Activated naive CD8-positive, alpha-beta T cell treated with anti-CD3 and anti-CD28 coated beads, Interleukin-2, amount 50 U/mL, for 24 hours (primary cell): Measurements from ENCODE around the gene PREB.

Source experiments
- ATAC-seq: fragments of 150-1000 bp; cut with Tn5 transposase; one replicate; pipeline ENCODE4 v1.10.0; 2021
- DNase-seq: peaks from one replicate; pipeline ENCODE4 v3.0.0; 2021
- H3K27ac Mint-ChIP-seq: one replicate; pipeline ENCODE4 v1.8.0; 2021; ENCODE audit warnings: mild to moderate bottlenecking, mixed read lengths
- H3K27me3 Mint-ChIP-seq: one replicate; pipeline ENCODE4 v1.8.0; 2021; ENCODE audit warnings: mixed read lengths
- H3K36me3 Mint-ChIP-seq: one replicate; pipeline ENCODE4 v1.8.0; 2021; ENCODE audit warnings: low read depth, mixed read lengths
- H3K4me1 Mint-ChIP-seq: one replicate; pipeline ENCODE4 v1.8.0; 2021; ENCODE audit warnings: mixed read lengths
- H3K4me3 Mint-ChIP-seq: one replicate; pipeline ENCODE4 v1.8.0; 2021; ENCODE audit warnings: mild to moderate bottlenecking, moderate library complexity, mixed read lengths
- H3K9me3 Mint-ChIP-seq: one replicate; pipeline ENCODE4 v1.8.0; 2021; ENCODE audit warnings: mixed read lengths

Gene PREB

DNA sequence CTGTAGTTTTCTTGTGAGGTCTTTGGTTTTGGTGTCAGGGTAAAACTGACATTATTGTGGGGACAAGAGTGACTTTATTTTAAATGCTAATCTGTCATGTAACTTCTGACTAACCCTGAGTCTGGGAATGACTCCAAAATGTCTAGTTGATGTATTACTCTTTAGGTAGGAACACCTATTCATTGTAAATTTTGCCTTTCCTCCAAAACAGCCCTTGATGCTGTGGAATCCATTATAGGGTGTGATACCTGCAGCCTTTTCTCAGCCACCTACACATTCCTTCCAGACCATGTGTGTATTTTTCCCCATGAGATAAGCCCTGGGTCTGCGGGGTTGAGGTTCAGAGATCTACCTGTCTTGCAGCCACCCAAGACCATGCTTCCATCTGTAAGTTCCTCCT is 8.8 kb upstream of the PREB start:
- no peaks in the 10 kb centered on the region for H3K9me3 Mint-ChIP-seq
- no peaks in the 10 kb centered on the region for H3K36me3 Mint-ChIP-seq
- DNase-seq: no peak
- ATAC-seq: no peak
- no peaks in the 10 kb centered on the region for H3K4me1 Mint-ChIP-seq
- no peak overlapping the region for H3K4me3 Mint-ChIP-seq
- H3K27me3 Mint-ChIP-seq: peaks cover 12% of the 10 kb centered on the region
- no peak overlapping the region for H3K27ac Mint-ChIP-seq

- H3K27me3 Mint-ChIP-seq: peaks cover 8% of the 10 kb centered on the region
- H3K36me3 Mint-ChIP-seq: peaks cover 2% of the 10 kb centered on the region
- no peaks in the 10 kb centered on the region for H3K9me3 Mint-ChIP-seq
- H3K4me3 Mint-ChIP-seq: no peak within 1 kb of the TSS
- DNase-seq (no peak), ATAC-seq (no peak)
- no peak within 1 kb of the TSS for H3K27ac Mint-ChIP-seq
- H3K4me1 Mint-ChIP-seq: peaks cover 9% of the 10 kb centered on the region
Observed at GRCh38 chr2:27139310-27139709, 4.9 kb upstream of the PREB start, which contains the start of gene PRR30. Gene PRR30, minus strand, starts transcription at chr2:27139410. Its CDS starts 1,081 bp downstream, at chr2:27138329.

DNA sequence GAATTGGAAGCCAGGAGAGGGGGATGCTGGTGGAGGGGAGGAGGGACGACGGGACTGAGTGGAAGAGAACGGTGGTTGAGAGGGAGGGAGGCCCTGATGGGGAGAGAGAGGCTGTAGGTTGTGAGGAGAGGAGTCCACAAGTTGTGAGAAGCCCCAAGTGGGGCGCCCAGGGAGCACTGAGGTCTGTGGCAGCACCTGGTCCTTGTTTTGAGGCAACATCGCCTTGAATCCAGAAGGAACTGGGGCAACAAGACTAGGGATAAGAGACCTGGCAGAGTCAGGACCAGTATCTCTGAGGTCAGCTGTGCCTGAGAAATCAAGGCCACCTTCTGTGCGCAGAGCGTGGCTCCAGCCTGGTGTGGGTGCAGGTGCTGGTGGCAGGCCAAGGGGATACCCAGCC is 3.7 kb upstream of the PREB start:
- no peak overlapping the region for H3K27ac Mint-ChIP-seq

DNA sequence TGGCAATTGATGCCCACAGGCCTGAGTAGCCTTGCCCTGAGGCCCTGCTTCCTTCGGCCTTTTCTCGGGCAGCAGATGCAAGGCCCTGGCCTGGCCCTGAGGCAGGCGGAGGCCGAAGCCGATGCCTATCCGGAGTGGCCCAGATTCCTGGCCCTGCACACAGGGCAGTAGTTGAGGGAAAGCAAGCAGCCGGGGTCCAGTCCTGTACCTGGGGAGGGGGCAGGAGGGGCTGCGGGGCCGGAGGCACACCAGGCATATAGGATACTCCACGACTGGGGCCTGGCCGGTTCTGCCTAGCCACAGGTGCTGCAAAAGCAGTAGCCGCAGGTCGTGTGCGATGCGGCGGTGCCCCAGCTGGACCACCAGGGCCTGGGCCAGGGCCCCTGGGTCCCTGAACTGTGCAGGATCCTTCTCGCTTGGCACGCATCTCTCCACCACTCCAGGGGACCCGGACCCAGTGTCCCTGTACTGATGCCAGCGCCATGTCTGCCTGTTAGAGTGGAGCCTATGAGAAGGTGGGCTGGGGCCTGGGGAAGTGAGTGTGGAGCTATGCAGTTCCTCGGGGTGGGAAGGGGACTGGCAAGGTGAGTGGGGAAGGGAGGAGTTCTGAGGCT is 3.0 kb upstream of the PREB start:
- H3K36me3 Mint-ChIP-seq: peaks cover 11% of the 10 kb centered on the region
- peaks cover 2% of the 10 kb centered on the region for H3K27me3 Mint-ChIP-seq
- DNase-seq (no peak), ATAC-seq (no peak)
- no peaks in the 10 kb centered on the region for H3K9me3 Mint-ChIP-seq
- peaks cover 24% of the 10 kb centered on the region for H3K4me1 Mint-ChIP-seq
- H3K4me3 Mint-ChIP-seq: no peak overlapping the region
- no peak overlapping the region for H3K27ac Mint-ChIP-seq

More for the DNA sequence above, 3.7 kb upstream of the PREB start:
- Mint-ChIP-seq H3K36me3 (peaks cover 7% of the 10 kb centered on the region), H3K4me3 (no peak overlapping the region), H3K27me3 (peaks cover 3% of the 10 kb centered on the region), H3K4me1 (peaks cover 17% of the 10 kb centered on the region), H3K9me3 (no peaks in the 10 kb centered on the region)
- no peak for DNase-seq
- ATAC-seq: no peak

DNA sequence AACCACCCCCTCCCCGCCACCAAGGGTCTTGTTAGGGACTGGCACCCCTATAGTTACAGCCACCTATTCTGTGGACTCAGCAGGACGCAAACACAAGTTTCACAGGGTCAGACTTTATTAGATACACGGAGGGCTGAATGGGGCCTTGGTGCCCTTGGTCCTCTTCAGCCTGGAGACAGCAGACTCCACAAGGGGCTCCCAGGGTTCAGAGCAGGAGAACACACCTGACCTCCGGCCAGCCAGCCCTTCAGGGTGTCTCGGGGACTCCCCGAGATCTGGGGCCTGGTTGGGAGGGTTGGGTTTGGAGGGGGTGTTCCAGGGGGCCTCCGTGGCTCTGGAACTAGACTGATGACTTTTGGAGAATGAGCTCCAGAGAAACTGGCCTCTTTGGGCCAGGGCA is 2.3 kb upstream of the PREB start:
- H3K9me3 Mint-ChIP-seq: no peaks in the 10 kb centered on the region

DNA sequence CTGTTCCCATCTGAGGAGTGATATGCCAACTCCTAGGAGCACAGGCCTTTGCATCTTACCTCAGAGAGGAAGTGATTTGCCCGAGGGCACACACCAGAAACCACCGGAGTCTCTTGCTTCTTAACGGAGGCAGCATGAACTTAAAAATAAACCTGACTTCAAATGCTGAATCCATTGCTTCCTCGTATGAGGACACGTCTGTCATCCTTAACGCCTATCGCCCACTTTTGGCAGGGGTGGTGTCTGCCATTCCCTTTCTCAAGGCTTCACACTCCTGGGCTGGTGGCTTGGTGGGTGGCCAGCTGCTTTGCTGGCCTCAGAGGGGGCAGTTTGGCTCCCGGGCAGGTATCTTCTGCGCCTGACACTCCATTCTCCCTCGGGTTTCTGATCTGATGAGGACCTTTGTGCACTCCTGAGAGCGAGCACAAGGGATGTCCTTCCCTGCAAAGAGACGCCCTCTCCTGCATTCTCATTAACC is 1.1 kb upstream of the PREB start:
- ATAC-seq: no peak
- no peak for DNase-seq
- Mint-ChIP-seq H3K4me1 (peaks cover 25% of the 10 kb centered on the region), H3K4me3 (peak overlapping the region; percentile 52), H3K9me3 (no peaks in the 10 kb centered on the region), H3K27ac (peak overlapping the region; percentile 59), H3K36me3 (peaks cover 18% of the 10 kb centered on the region), H3K27me3 (peaks cover 2% of the 10 kb centered on the region)

More for the DNA sequence above, 2.3 kb upstream of the PREB start:
- no peak for DNase-seq
- no peak overlapping the region for H3K4me3 Mint-ChIP-seq
- no peak for ATAC-seq
- H3K4me1 Mint-ChIP-seq: peaks cover 25% of the 10 kb centered on the region
- no peak overlapping the region for H3K27ac Mint-ChIP-seq
- peaks cover 12% of the 10 kb centered on the region for H3K36me3 Mint-ChIP-seq
- peaks cover 2% of the 10 kb centered on the region for H3K27me3 Mint-ChIP-seq

GRCh38 chr2:27134781-27135477 is 493 bp upstream of the PREB start:
- peaks cover 2% of the 10 kb centered on the region for H3K27me3 Mint-ChIP-seq
- H3K4me1 Mint-ChIP-seq: peaks cover 25% of the 10 kb centered on the region
- H3K36me3 Mint-ChIP-seq: peaks cover 22% of the 10 kb centered on the region
- H3K4me3 Mint-ChIP-seq: peak overlapping the region; percentile 94
- H3K27ac Mint-ChIP-seq: peak overlapping the region; percentile 96
- ATAC-seq (no peak), DNase-seq (no peak)
- H3K9me3 Mint-ChIP-seq: no peaks in the 10 kb centered on the region

DNA sequence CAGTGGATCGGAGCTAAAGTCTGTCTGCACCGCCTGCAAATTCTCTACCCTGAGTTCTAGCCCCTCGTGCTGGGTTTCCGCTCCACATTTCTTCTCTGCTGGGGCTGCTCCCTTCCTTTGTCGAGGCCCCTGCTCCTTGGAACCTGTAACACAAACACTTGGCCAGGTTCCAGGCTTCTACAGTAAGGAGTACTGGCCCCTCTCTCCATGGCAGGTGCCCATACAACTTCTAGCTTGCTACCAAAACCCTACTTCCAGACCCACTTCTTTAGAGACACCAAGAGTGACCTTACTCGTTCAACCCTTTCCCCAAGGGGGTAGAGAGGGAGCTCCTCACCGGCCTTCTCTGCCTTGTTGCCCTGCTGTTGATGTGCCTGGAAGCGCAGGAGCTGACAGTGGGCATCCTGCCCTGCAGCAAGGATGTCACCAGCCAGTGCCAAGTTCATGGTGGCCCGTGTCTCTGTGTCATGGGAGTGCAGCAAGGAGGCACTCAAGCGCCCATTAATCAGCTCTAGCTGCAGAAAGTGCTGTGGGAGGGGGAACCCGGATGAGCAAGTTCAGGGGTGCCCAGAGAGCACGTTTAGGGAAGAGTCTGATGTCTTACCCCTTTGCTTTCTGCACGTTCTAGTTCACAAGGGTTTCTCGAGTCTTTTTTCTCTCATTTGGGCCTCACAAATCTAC is 1.1 kb downstream of the PREB start:
- DNase-seq (peak; percentile 27), ATAC-seq (no peak)
- H3K4me3 Mint-ChIP-seq: peak overlapping the region; percentile 94
- peaks cover 2% of the 10 kb centered on the region for H3K27me3 Mint-ChIP-seq
- H3K36me3 Mint-ChIP-seq: peaks cover 24% of the 10 kb centered on the region
- H3K9me3 Mint-ChIP-seq: no peaks in the 10 kb centered on the region
- H3K27ac Mint-ChIP-seq: peak overlapping the region; percentile 96
- peaks cover 25% of the 10 kb centered on the region for H3K4me1 Mint-ChIP-seq

- peaks cover 24% of the 10 kb centered on the region for H3K36me3 Mint-ChIP-seq
- H3K4me1 Mint-ChIP-seq: peaks cover 25% of the 10 kb centered on the region
- H3K27me3 Mint-ChIP-seq: peaks cover 2% of the 10 kb centered on the region
- no peak overlapping the region for H3K27ac Mint-ChIP-seq
- H3K9me3 Mint-ChIP-seq: no peaks in the 10 kb centered on the region
- DNase-seq (no peak), ATAC-seq (no peak)
- H3K4me3 Mint-ChIP-seq: no peak overlapping the region
Observed at GRCh38 chr2:27131429-27131828, 3.0 kb downstream of the PREB start.

- H3K9me3 Mint-ChIP-seq: no peaks in the 10 kb centered on the region
- no peak overlapping the region for H3K4me3 Mint-ChIP-seq
- H3K36me3 Mint-ChIP-seq: peaks cover 24% of the 10 kb centered on the region
Observed at GRCh38 chr2:27130396-27130795, 4.0 kb downstream of the PREB start.

DNA sequence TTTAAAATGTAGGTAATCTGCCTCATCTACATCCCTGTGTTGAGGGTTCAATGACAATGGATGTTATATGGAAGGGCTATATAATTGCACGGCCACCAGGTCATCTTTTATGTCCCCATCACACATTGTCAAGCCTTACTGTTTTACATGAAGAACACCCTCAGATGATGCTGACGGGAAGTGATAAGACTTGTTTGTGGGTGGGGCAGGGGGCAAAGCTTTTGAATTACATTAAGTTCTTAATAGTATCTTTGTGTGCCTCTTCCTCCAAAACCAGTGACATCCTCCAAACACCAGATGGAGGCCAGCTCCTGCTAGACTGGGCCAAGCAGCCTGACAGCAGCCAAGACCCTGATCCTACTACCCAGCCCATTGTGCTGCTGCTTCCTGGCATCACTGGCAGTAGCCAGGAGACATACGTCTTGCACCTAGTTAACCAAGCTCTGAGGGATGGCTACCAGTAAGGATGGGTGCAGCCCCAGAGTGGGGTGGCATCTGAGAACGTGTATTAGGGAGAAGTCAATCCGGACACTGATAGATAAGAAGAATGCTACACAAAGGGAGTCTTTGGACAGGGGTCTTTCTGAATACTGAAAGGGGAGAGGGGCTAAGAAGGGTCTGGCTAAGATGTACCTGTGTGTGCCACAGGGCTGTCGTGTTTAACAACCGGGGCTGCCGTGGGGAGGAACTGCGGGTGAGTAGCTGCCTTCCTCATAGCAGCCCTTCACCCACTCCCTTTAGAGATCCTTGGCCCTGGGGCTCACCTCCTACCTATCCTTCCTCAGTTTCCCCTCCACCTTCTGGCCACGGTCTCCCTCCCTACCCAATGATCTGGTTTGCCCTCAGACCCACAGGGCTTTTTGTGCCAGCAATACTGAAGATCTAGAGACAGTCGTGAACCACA is 5.5 kb downstream of the PREB start:
- no peak overlapping the region for H3K27ac Mint-ChIP-seq
- H3K27me3 Mint-ChIP-seq: no peaks in the 10 kb centered on the region
- peaks cover 16% of the 10 kb centered on the region for H3K4me1 Mint-ChIP-seq
- no peak for ATAC-seq
- no peak for DNase-seq
- H3K9me3 Mint-ChIP-seq: no peaks in the 10 kb centered on the region
- peaks cover 22% of the 10 kb centered on the region for H3K36me3 Mint-ChIP-seq
- H3K4me3 Mint-ChIP-seq: no peak overlapping the region

More at GRCh38 chr2:27130396-27130795, 4.0 kb downstream of the PREB start:
- Mint-ChIP-seq H3K4me1 (peaks cover 25% of the 10 kb centered on the region), H3K27me3 (peaks cover 2% of the 10 kb centered on the region), H3K27ac (peak overlapping the region; percentile 6)
- DNase-seq (no peak), ATAC-seq (no peak)

- ATAC-seq (no peak), DNase-seq (no peak)
- Mint-ChIP-seq H3K36me3 (peaks cover 16% of the 10 kb centered on the region), H3K27me3 (no peaks in the 10 kb centered on the region), H3K27ac (no peak overlapping the region), H3K4me3 (no peak overlapping the region), H3K9me3 (no peaks in the 10 kb centered on the region), H3K4me1 (peaks cover 12% of the 10 kb centered on the region)
Observed at GRCh38 chr2:27127883-27128667, 6.4 kb downstream of the PREB start.

DNA sequence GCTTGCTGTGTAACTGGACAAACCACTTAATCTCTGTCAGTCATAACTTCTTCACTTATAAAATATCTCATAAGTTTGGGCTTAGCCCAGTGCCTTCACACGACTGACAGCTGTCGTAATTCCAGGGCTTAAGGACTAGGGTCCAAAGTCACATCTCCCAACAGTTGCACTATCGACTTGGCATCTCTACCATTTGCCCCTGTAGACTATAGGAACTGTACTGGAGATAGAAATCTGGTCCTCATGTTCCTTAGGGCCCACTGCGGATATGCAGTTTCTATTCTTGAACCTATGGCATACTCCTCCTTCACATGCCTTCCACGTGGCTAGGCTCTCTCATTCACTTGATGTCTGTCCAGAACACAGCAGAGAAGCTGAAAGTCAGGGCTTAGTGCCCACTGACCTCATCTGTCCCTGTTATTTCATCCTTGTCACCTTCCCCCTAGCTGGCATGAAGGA is 8.2 kb downstream of the PREB start:
- H3K4me1 Mint-ChIP-seq: peaks cover 6% of the 10 kb centered on the region
- H3K27me3 Mint-ChIP-seq: peaks cover 9% of the 10 kb centered on the region
- no peak overlapping the region for H3K4me3 Mint-ChIP-seq
- H3K36me3 Mint-ChIP-seq: peaks cover 9% of the 10 kb centered on the region
- H3K9me3 Mint-ChIP-seq: no peaks in the 10 kb centered on the region
- DNase-seq (no peak), ATAC-seq (no peak)
- no peak overlapping the region for H3K27ac Mint-ChIP-seq
